DOHH2 (cell line): ENCODE results near the gene CNOT2.
"Not testable (repeated sequence)": the region's sequence is repeated elsewhere in the genome, so short reads cannot be mapped to it uniquely, and the experiment has no call there.

ENCODE experiments used
- H3F3A ChIP-seq: fragments of 200-600 bp; sonication (generic), shearing (Covaris generic); 2 replicates; pipeline ENCODE4 v1.6.0; 2016; ENCODE audit warnings: antibody characterized with exemption, mild to moderate bottlenecking; ENCODE audit not compliant: control insufficient read depth, insufficient read depth
- H3K27ac ChIP-seq: fragments of 200-600 bp; sonication (generic); 2 replicates; pipeline ENCODE4 v1.5.1; 2014; ENCODE audit warnings: low read depth, mild to moderate bottlenecking, low read length, moderate library complexity
- H3K27me3 ChIP-seq: fragments of 200-600 bp; sonication (generic); 2 replicates; pipeline ENCODE4 v1.6.1; 2014; ENCODE audit warnings: mild to moderate bottlenecking, low read length, mixed read lengths; ENCODE audit not compliant: control insufficient read depth
- H3K36me3 ChIP-seq: fragments of 200-600 bp; sonication (generic); 2 replicates; pipeline ENCODE4 v1.6.1; 2014; ENCODE audit warnings: mild to moderate bottlenecking, low read length, moderate library complexity, mixed read lengths; ENCODE audit not compliant: control insufficient read depth
- H3K4me1 ChIP-seq: fragments of 200-600 bp; sonication (generic); 2 replicates; pipeline ENCODE4 v1.6.1; 2014; ENCODE audit warnings: mild to moderate bottlenecking, low read length, mixed read lengths; ENCODE audit not compliant: control insufficient read depth
- H3K4me2 ChIP-seq: fragments of 200-600 bp; sonication (generic); 2 replicates; pipeline ENCODE4 v1.6.0; 2014; ENCODE audit warnings: mild to moderate bottlenecking, low read length, moderate library complexity
- H3K4me3 ChIP-seq: fragments of 200-600 bp; sonication (generic); 2 replicates; pipeline ENCODE4 v1.5.1; 2014; ENCODE audit warnings: mild to moderate bottlenecking, low read length, mixed read lengths
- H3K79me2 ChIP-seq: fragments of 200-600 bp; sonication (generic); 2 replicates; pipeline ENCODE4 v1.6.1; 2014; ENCODE audit warnings: mild to moderate bottlenecking, low read length, mixed read lengths; ENCODE audit not compliant: control insufficient read depth
- H3K9me2 ChIP-seq: fragments of 200-600 bp; sonication (generic); replicated peaks from 2 replicates; pipeline ENCODE4 v1.6.1; 2014; ENCODE audit warnings: mild to moderate bottlenecking, low read length, mixed read lengths; ENCODE audit not compliant: control insufficient read depth
- H3K9me3 ChIP-seq: fragments of 200-600 bp; sonication (generic); 2 replicates; pipeline ENCODE4 v1.6.1; 2014; ENCODE audit warnings: antibody characterized with exemption, low read length, mixed read lengths; ENCODE audit not compliant: control insufficient read depth, insufficient read depth
- H4K20me1 ChIP-seq: fragments of 200-600 bp; sonication (generic); 2 replicates; pipeline ENCODE4 v1.6.0; 2014; ENCODE audit warnings: low read depth, mild to moderate bottlenecking, antibody characterized with exemption, low read length, moderate library complexity; ENCODE audit not compliant: control insufficient read depth, insufficient read depth
- EZH2phosphoT487 ChIP-seq: fragments of 200-600 bp; sonication (generic); IDR thresholded peaks from 2 replicates; pipeline ENCODE4 v1.6.1; 2017; ENCODE audit warnings: borderline replicate concordance, mild to moderate bottlenecking, antibody characterized with exemption, low read length, moderate library complexity, mixed read lengths
- TF ChIP-seq, protein P1 (sequence below): fragments of 200-600 bp; sonication (generic); IDR thresholded peaks from one replicate; pipeline ENCODE4 v1.5.1; 2014; ENCODE audit warnings: antibody characterized with exemption, mild to moderate bottlenecking, low read depth, low read length; ENCODE audit not compliant: poor library complexity, severe bottlenecking

Gene CNOT2

DNA sequence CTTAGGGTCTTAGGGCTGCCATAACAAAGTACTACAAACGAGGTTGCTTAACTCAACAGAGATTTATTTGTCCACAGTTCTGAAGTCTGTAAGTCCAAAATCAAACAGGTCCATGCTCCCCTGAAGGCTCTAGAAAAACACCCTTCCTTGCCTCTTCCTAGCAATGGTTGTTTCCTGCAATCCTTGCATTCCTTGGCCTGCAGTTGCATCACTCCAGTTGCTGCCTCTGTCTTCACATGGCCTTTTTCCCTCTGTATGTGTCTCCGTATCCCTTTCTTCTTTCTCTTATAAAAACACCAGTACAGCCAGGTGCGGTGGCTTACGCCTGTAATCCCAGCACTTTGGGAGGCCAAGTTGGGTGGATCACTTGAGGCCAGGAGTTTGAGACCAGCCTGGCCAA is 140.3 kb downstream of the CNOT2 start:
- Histone ChIP-seq H3K9me3 (no peaks in the 10 kb centered on the region; the same call in 1 of the 2 replicates), H3K9me2 (no peaks in the 10 kb centered on the region), H3K4me3 (no peak overlapping the region), H3K27ac (no peak overlapping the region), H4K20me1 (no peaks in the 10 kb centered on the region), H3K79me2 (peaks cover 93% of the 10 kb centered on the region), H3K4me1 (no peaks in the 10 kb centered on the region), H3K27me3 (no peaks in the 10 kb centered on the region), H3F3A (0 out of 2 replicates have a peak, but pooled peaks cover 2% of the 10 kb centered on the region), H3K36me3 (peaks cover 54% of the 10 kb centered on the region), H3K4me2 (no peak overlapping the region)
- no peak for TF ChIP-seq EZH2phosphoT487
- TF ChIP-seq, protein P1, sequence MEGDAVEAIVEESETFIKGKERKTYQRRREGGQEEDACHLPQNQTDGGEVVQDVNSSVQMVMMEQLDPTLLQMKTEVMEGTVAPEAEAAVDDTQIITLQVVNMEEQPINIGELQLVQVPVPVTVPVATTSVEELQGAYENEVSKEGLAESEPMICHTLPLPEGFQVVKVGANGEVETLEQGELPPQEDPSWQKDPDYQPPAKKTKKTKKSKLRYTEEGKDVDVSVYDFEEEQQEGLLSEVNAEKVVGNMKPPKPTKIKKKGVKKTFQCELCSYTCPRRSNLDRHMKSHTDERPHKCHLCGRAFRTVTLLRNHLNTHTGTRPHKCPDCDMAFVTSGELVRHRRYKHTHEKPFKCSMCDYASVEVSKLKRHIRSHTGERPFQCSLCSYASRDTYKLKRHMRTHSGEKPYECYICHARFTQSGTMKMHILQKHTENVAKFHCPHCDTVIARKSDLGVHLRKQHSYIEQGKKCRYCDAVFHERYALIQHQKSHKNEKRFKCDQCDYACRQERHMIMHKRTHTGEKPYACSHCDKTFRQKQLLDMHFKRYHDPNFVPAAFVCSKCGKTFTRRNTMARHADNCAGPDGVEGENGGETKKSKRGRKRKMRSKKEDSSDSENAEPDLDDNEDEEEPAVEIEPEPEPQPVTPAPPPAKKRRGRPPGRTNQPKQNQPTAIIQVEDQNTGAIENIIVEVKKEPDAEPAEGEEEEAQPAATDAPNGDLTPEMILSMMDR = no peak

GRCh38 chr12:70383886-70384285 is 140.7 kb downstream of the CNOT2 start:
- H3K4me2 ChIP-seq = no peak overlapping the region
- no peak overlapping the region for H3K27ac ChIP-seq
- no peaks in the 10 kb centered on the region; the same call in 1 of the 2 replicates for H3K9me3 ChIP-seq
- TF ChIP-seq EZH2phosphoT487 = no peak
- TF ChIP-seq, protein P1 = no peak
- no peaks in the 10 kb centered on the region for H3K27me3 ChIP-seq
- peaks cover 93% of the 10 kb centered on the region for H3K79me2 ChIP-seq
- H3F3A ChIP-seq = 0 out of 2 replicates have a peak, but pooled peaks cover 2% of the 10 kb centered on the region
- no peaks in the 10 kb centered on the region for H4K20me1 ChIP-seq
- H3K4me1 ChIP-seq = no peaks in the 10 kb centered on the region
- H3K4me3 ChIP-seq = no peak overlapping the region
- H3K36me3 ChIP-seq = peaks cover 55% of the 10 kb centered on the region
- H3K9me2 ChIP-seq = no peaks in the 10 kb centered on the region

- H3K79me2 ChIP-seq = peaks cover 91% of the 10 kb centered on the region
- H3K9me2 ChIP-seq = no peaks in the 10 kb centered on the region
- H3K9me3 ChIP-seq = no peaks in the 10 kb centered on the region
- no peaks in the 10 kb centered on the region for H3K27me3 ChIP-seq
- H3K4me2 ChIP-seq = no peak overlapping the region
- no peak overlapping the region for H3K4me3 ChIP-seq
- H4K20me1 ChIP-seq = no peaks in the 10 kb centered on the region
- H3F3A ChIP-seq = 0 out of 2 replicates have a peak, but pooled peaks cover 2% of the 10 kb centered on the region
- no peak overlapping the region for H3K27ac ChIP-seq
- H3K4me1 ChIP-seq = peaks cover 14% of the 10 kb centered on the region
- no peak for TF ChIP-seq EZH2phosphoT487
- TF ChIP-seq, protein P1 = no peak
- peaks cover 51% of the 10 kb centered on the region for H3K36me3 ChIP-seq
These were observed 143.5 kb downstream of the CNOT2 start for GRCh38 chr12:70386771-70387170.

- TF ChIP-seq, protein P1 = no peak
- TF ChIP-seq EZH2phosphoT487 = no peak
- Histone ChIP-seq H3K27ac (no peak overlapping the region), H3K4me1 (peaks cover 17% of the 10 kb centered on the region), H3K79me2 (peaks cover 90% of the 10 kb centered on the region), H3K27me3 (no peaks in the 10 kb centered on the region), H3K4me3 (no peak overlapping the region), H3K36me3 (peaks cover 63% of the 10 kb centered on the region), H3K4me2 (no peak overlapping the region), H3K9me3 (no peaks in the 10 kb centered on the region), H4K20me1 (no peaks in the 10 kb centered on the region), H3F3A (0 out of 2 replicates have a peak, but pooled peaks cover 2% of the 10 kb centered on the region), H3K9me2 (no peaks in the 10 kb centered on the region)
These were observed 146.4 kb downstream of the CNOT2 start for GRCh38 chr12:70389678-70390077.

GRCh38 chr12:70392631-70393030 is 149.4 kb downstream of the CNOT2 start:
- peaks cover 27% of the 10 kb centered on the region for H3K4me1 ChIP-seq
- H3K27me3 ChIP-seq, H3K9me2 ChIP-seq, H3K9me3 ChIP-seq, H3K27ac ChIP-seq, H3K4me2 ChIP-seq, H3K4me3 ChIP-seq, H4K20me1 ChIP-seq, H3F3A ChIP-seq: not testable (repeated sequence)
- H3K36me3 ChIP-seq = peaks cover 80% of the 10 kb centered on the region
- peaks cover 92% of the 10 kb centered on the region for H3K79me2 ChIP-seq
